PC-9 (cell line): ENCODE data around the gene PHOX2B.

ENCODE experiments used
- CTCF ChIP-seq: fragments of 200-600 bp; sonication (generic); conservative IDR thresholded peaks from 2 replicates; pipeline ENCODE4 v1.6.1; 2017; ENCODE audit warnings: mixed run types, antibody characterized with exemption, mild to moderate bottlenecking, moderate library complexity
- EZH2 ChIP-seq: fragments of 200-600 bp; sonication (generic); IDR thresholded peaks from 2 replicates; pipeline ENCODE4 v1.8.0; 2017; ENCODE audit warnings: antibody characterized with exemption, low read depth

- TF ChIP-seq CTCF, result no peak
- TF ChIP-seq EZH2, result no peak
Measured at GRCh38 chr4:41785665-41786064, 37.1 kb upstream of the PHOX2B start.
